Measurements from ENCODE around the gene XXYLT1.

XXYLT1 gene

GRCh38 chr3:195209083-195209846, 61.7 kb downstream of the XXYLT1 start:
- FAIRE-seq (no peak), DNase-seq (ENCODE audit: insufficient read length, low spot score) (no peak)
- TF ChIP-seq POLR2A (IDR thresholded peaks at IDR 0.05; ENCODE audit: low read depth, low read length): no peak

GRCh38 chr3:195208631-195209030, 62.3 kb downstream of the XXYLT1 start:
- FAIRE-seq (no peak), DNase-seq (ENCODE audit: insufficient read length, low spot score) (no peak)
- TF ChIP-seq POLR2A (IDR thresholded peaks at IDR 0.05; ENCODE audit: low read depth, low read length): no peak

- no peak for TF ChIP-seq POLR2A (IDR thresholded peaks at IDR 0.05; ENCODE audit: low read depth, low read length)
- no peak for DNase-seq (ENCODE audit: insufficient read length, low spot score)
- FAIRE-seq: no peak
Observed at GRCh38 chr3:195208183-195208582, 62.8 kb downstream of the XXYLT1 start.

GRCh38 chr3:195207731-195208130, 63.2 kb downstream of the XXYLT1 start:
- DNase-seq (ENCODE audit: insufficient read length, low spot score): no peak
- no peak for FAIRE-seq
- TF ChIP-seq POLR2A (IDR thresholded peaks at IDR 0.05; ENCODE audit: low read depth, low read length): no peak

GRCh38 chr3:195207056-195207455, 63.9 kb downstream of the XXYLT1 start:
- no peak for TF ChIP-seq POLR2A (IDR thresholded peaks at IDR 0.05; ENCODE audit: low read depth, low read length)
- FAIRE-seq (no peak), DNase-seq (ENCODE audit: insufficient read length, low spot score) (no peak)

- TF ChIP-seq POLR2A (IDR thresholded peaks at IDR 0.05; ENCODE audit: low read depth, low read length): no peak
- FAIRE-seq: no peak
- DNase-seq (ENCODE audit: insufficient read length, low spot score): no peak
Observed at GRCh38 chr3:195204360-195205163, 66.4 kb downstream of the XXYLT1 start.

- no peak for TF ChIP-seq POLR2A (IDR thresholded peaks at IDR 0.05; ENCODE audit: low read depth, low read length)
- no peak for FAIRE-seq
Observed at GRCh38 chr3:195203606-195204005, 67.4 kb downstream of the XXYLT1 start.

GRCh38 chr3:195201295-195201694, 69.7 kb downstream of the XXYLT1 start:
- FAIRE-seq: no peak
- no peak for TF ChIP-seq POLR2A (IDR thresholded peaks at IDR 0.05; ENCODE audit: low read depth, low read length)
- no peak for DNase-seq (ENCODE audit: insufficient read length, low spot score)

More at GRCh38 chr3:195203606-195204005, 67.4 kb downstream of the XXYLT1 start:
- no peak for DNase-seq (ENCODE audit: insufficient read length, low spot score)

GRCh38 chr3:195200010-195200822, 70.7 kb downstream of the XXYLT1 start:
- DNase-seq (ENCODE audit: insufficient read length, low spot score): no peak
- no peak for FAIRE-seq
- TF ChIP-seq POLR2A (IDR thresholded peaks at IDR 0.05; ENCODE audit: low read depth, low read length): no peak

GRCh38 chr3:195198426-195199346, 72.3 kb downstream of the XXYLT1 start:
- TF ChIP-seq POLR2A (IDR thresholded peaks at IDR 0.05; ENCODE audit: low read depth, low read length): no peak
- no peak for DNase-seq (ENCODE audit: insufficient read length, low spot score)
- FAIRE-seq: no peak

GRCh38 chr3:195197765-195198425, 73.1 kb downstream of the XXYLT1 start:
- FAIRE-seq (peak; percentile 96), DNase-seq (ENCODE audit: insufficient read length, low spot score) (peak; percentile 71)
- no peak for TF ChIP-seq POLR2A (IDR thresholded peaks at IDR 0.05; ENCODE audit: low read depth, low read length)

- no peak for TF ChIP-seq POLR2A (IDR thresholded peaks at IDR 0.05; ENCODE audit: low read depth, low read length)
- FAIRE-seq (peak; percentile 79), DNase-seq (ENCODE audit: insufficient read length, low spot score) (peak; percentile 61)
Observed at GRCh38 chr3:195196266-195196665, 74.7 kb downstream of the XXYLT1 start.

All from H54 (cell line).